NCI-H82 (cell line): ENCODE results near the gene C10orf71.

ENCODE experiments used
- DNase-seq: peaks from one replicate; lab custom pipeline; 2025; lab: John Stamatoyannopoulos, UW

C10orf71 gene

GRCh38 chr10:49361735-49362568 lies 63.0 kb downstream of the C10orf71 start:
- DNase-seq, result no peak

- no peak for DNase-seq
Observed at GRCh38 chr10:49362596-49363260, 63.8 kb downstream of the C10orf71 start.

- DNase-seq, result no peak
Observed at GRCh38 chr10:49363309-49364031, 64.5 kb downstream of the C10orf71 start.

- DNase-seq, result no peak
Observed at GRCh38 chr10:49364051-49364450, 65.1 kb downstream of the C10orf71 start.

GRCh38 chr10:49364747-49365146 lies 65.8 kb downstream of the C10orf71 start:
- no peak for DNase-seq

- DNase-seq, result no peak
Observed at GRCh38 chr10:49365275-49365674, 66.3 kb downstream of the C10orf71 start.

GRCh38 chr10:49365675-49366415 lies 66.9 kb downstream of the C10orf71 start:
- DNase-seq, result no peak

- DNase-seq, result no peak
Observed at GRCh38 chr10:49366460-49366859, 67.5 kb downstream of the C10orf71 start.

- DNase-seq, result no peak
Observed at GRCh38 chr10:49367600-49367999, 68.6 kb downstream of the C10orf71 start.

- DNase-seq, result no peak
Observed at GRCh38 chr10:49368256-49368655, 69.3 kb downstream of the C10orf71 start.

GRCh38 chr10:49369216-49370162 lies 70.5 kb downstream of the C10orf71 start:
- DNase-seq, result no peak

- no peak for DNase-seq
Observed at GRCh38 chr10:49370326-49371100, 71.5 kb downstream of the C10orf71 start.

- no peak for DNase-seq
Observed at GRCh38 chr10:49371967-49372366, 73.0 kb downstream of the C10orf71 start.

GRCh38 chr10:49373361-49373760 lies 74.4 kb downstream of the C10orf71 start:
- no peak for DNase-seq

GRCh38 chr10:49374740-49375139 lies 75.8 kb downstream of the C10orf71 start:
- DNase-seq, result no peak

- no peak for DNase-seq
Observed at GRCh38 chr10:49375611-49376010, 76.6 kb downstream of the C10orf71 start.
